Measurements from ENCODE around the gene E2F2. TPM values are rescaled to one million over a fixed set of nuclear protein-coding genes. Genes with fewer than 3 reads are reported as not detected.
A peak's percentile ranks its signal among the peaks of the same experiment; 100 is the strongest.
"Not testable (repeated sequence)": the region's sequence is repeated elsewhere in the genome, so short reads cannot be mapped to it uniquely, and the experiment has no call there.

E2F2 gene
- total RNA-seq, 4 donors from 2014 or later = 0.40 TPM; not detected in 3

DNA sequence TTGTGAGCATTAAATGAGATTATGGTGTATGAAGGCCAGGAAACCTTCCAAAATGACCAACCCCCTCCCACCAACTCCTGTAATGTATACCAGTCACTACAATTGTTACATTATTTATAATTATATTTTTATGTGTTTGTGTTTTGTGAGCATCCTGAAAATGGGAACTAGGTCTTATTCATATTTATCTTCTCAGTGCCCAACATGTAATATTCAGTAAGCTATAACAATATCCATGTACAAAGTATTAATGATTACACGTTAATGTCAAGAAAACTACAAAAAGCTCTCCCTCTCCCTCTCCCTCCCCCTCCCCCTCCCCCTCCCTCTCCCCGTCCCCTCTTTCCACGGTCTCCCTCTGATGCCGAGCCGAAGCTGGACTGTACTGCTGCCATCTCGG, 28.1 kb downstream of the E2F2 start:
- no peak for TF ChIP-seq POLR2A (IDR thresholded peaks at IDR 0.05)
- TF ChIP-seq, protein P1, sequence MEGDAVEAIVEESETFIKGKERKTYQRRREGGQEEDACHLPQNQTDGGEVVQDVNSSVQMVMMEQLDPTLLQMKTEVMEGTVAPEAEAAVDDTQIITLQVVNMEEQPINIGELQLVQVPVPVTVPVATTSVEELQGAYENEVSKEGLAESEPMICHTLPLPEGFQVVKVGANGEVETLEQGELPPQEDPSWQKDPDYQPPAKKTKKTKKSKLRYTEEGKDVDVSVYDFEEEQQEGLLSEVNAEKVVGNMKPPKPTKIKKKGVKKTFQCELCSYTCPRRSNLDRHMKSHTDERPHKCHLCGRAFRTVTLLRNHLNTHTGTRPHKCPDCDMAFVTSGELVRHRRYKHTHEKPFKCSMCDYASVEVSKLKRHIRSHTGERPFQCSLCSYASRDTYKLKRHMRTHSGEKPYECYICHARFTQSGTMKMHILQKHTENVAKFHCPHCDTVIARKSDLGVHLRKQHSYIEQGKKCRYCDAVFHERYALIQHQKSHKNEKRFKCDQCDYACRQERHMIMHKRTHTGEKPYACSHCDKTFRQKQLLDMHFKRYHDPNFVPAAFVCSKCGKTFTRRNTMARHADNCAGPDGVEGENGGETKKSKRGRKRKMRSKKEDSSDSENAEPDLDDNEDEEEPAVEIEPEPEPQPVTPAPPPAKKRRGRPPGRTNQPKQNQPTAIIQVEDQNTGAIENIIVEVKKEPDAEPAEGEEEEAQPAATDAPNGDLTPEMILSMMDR (IDR thresholded peaks at IDR 0.05 in 4 of 5, conservative IDR thresholded peaks at IDR 0.05 in 1 of 5) = no peak
- ATAC-seq = no peak
- H3K4me3 ChIP-seq = no peak overlapping the region
- no peaks in the 10 kb centered on the region for H3K36me3 ChIP-seq
- in situ Hi-C loops (cut with MboI; ENCODE audit: low sequenced_read_pairs in 4 of 4) (no loop called here), intact Hi-C loops (cut with DNase I; ENCODE audit: low total_unique reads) (no loop called here)
- no peak overlapping the region for H3K27ac ChIP-seq
- no peaks in the 10 kb centered on the region for H3K4me1 ChIP-seq
- H3K9me3 ChIP-seq = no peaks in the 10 kb centered on the region
- no peaks in the 10 kb centered on the region for H3K27me3 ChIP-seq
- DNase-seq = no peak

DNA sequence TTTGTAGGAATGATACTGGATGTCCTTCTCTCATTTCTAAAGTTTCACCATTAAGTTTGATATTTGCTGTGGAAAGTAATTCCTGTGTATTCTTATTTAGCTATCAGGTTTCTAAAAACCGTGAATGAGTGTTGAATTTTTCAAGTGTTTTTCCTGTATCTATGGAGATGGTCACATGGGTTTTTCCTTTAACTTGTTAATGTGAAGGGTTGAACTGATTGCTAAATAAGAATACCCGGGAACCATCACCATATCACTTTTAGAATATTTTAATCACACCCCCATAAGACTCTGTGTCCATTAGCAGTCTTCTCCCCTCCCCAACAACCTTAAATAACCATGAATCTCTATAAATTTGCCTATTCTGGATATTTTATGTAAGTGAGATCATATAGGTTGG, 30.6 kb downstream of the E2F2 start:
- in situ Hi-C loops (cut with MboI; ENCODE audit: low sequenced_read_pairs in 4 of 4) (no loop called here), intact Hi-C loops (cut with DNase I; ENCODE audit: low total_unique reads) (no loop called here)
- Histone ChIP-seq H3K36me3 (no peaks in the 10 kb centered on the region), H3K4me3 (no peak overlapping the region), H3K9me3 (no peaks in the 10 kb centered on the region), H3K4me1 (no peaks in the 10 kb centered on the region), H3K27me3 (no peaks in the 10 kb centered on the region), H3K27ac (no peak overlapping the region)
- ATAC-seq (no peak), DNase-seq (no peak)
- no peak for TF ChIP-seq POLR2A (IDR thresholded peaks at IDR 0.05)
- TF ChIP-seq, protein P1 (IDR thresholded peaks at IDR 0.05 in 4 of 5, conservative IDR thresholded peaks at IDR 0.05 in 1 of 5) = no peak

DNA sequence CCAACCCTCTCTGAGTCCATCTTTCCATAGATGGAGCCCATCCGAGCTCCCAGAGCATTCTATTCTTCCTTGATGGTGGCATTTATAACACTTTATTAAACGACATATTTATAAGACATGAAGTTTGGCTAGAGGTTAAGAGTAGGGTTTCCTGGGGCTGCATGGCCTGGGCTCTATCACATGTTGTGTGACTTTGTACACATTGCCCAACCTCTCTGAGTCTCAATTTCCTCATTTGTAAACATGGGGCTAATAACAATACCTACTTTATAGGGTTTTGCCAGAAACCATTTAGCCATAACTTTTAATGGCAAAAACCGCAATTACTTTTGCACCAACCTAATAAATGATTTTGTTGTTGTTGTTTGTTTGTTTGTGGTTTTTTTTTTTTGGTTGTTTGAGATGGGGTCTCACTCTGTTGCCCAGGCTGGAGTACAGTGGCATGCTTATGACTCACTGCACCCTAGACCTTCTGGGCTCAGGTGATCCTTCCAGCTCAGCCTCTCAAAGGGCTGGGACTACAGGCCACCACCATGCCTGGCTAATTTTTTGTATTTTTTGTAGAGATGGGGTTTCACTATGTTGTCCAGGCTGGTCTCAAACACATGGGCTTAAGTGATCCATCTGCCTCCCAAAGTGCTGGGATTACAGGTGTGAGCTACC, 33.1 kb downstream of the E2F2 start:
- in situ Hi-C loops (cut with MboI; ENCODE audit: low sequenced_read_pairs in 4 of 4) (loop anchor here in 3 of 4 donors (5.0 kb wide), 2 partner anchors 39 to 44 kb away; no protein-coding TSS in a partner anchor), intact Hi-C loops (cut with DNase I; ENCODE audit: low total_unique reads) (loop anchor here (1.0 kb wide), 2 partner anchors 42 to 139 kb away; no protein-coding TSS in a partner anchor)
- H3K4me3 ChIP-seq = no peak overlapping the region

DNA sequence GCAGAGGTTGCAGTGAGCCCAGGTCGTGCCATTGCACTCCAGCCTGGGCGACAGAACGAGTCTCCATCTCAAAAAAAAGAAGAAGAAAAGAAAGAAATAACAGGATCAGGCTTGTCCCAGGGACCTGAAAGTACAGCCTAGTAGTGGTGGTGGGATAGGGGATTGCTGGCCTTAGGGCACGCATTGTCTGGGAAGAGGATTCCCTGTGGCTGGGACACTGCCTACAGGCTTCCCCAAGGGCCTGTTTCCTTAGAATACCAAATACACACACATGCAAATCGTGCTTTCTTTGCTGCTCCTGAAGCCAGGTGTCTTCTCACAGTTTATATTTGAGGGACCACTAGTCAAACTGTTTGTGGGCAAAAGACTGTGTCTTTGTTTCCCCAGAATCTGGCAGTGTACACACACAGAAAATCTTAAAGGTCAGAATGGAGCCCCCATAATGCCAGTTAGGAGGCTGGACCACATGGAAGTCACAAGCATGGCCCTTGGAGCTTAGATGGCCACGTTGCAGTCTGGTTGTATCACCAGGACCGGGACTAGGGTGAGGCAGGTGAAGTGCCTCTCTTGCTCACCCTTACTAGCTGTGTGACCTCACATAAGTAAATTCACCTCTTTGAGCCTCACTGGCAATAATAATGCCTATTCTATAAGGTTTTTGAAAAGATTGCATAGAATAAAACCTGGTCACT, 34.4 kb downstream of the E2F2 start:
- no peaks in the 10 kb centered on the region for H3K27me3 ChIP-seq
- H3K4me3 ChIP-seq = no peak overlapping the region
- in situ Hi-C loops (cut with MboI; ENCODE audit: low sequenced_read_pairs in 4 of 4) (loop anchor here in 3 of 4 donors (5.0 kb wide), 2 partner anchors 41 to 46 kb away; no protein-coding TSS in a partner anchor), intact Hi-C loops (cut with DNase I; ENCODE audit: low total_unique reads) (loop anchor here (1.0 kb wide), 2 partner anchors 44 to 141 kb away; no protein-coding TSS in a partner anchor)
- H3K4me1 ChIP-seq = peaks cover 0 to 3% of the 10 kb centered on the region in 2 donors
- H3K9me3 ChIP-seq = no peaks in the 10 kb centered on the region
- TF ChIP-seq, protein P1 (IDR thresholded peaks at IDR 0.05 in 4 of 5, conservative IDR thresholded peaks at IDR 0.05 in 1 of 5) = no peak
- no peak for TF ChIP-seq POLR2A (IDR thresholded peaks at IDR 0.05)
- H3K36me3 ChIP-seq = no peaks in the 10 kb centered on the region
- DNase-seq (no peak), ATAC-seq (peak; percentile 13 to 17)
- no peak overlapping the region for H3K27ac ChIP-seq

More for the DNA sequence above, 33.1 kb downstream of the E2F2 start:
- ATAC-seq = no peak
- no peaks in the 10 kb centered on the region for H3K27me3 ChIP-seq
- no peaks in the 10 kb centered on the region for H3K9me3 ChIP-seq
- DNase-seq = no peak
- no peaks in the 10 kb centered on the region for H3K4me1 ChIP-seq
- H3K36me3 ChIP-seq = no peaks in the 10 kb centered on the region
- TF ChIP-seq POLR2A (IDR thresholded peaks at IDR 0.05) = no peak
- H3K27ac ChIP-seq = no peak overlapping the region

DNA sequence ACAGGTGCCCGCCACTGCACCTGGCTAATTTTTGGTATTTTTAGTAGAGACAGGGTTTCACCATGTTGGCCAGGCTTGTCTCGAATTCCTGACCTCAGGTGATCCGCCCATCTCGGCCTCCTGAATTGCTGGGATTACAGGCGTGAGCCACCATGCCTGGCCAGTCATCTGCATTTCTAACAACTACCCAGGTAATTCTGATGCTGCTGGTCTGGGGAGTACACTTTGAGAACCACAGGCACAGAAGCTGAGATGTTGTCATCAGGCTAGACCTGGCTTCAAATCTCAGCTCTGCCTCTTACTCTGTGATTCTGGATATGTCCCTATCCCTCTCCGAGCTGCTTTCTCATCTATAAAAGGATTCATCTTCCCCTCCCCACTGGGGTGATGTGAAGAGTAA, 36.2 kb downstream of the E2F2 start:
- in situ Hi-C loops (cut with MboI; ENCODE audit: low sequenced_read_pairs in 4 of 4) = loop anchor here (5.0 kb wide), 2 partner anchors 42 to 47 kb away; no protein-coding TSS in a partner anchor
- ATAC-seq = not testable (repeated sequence)

DNA sequence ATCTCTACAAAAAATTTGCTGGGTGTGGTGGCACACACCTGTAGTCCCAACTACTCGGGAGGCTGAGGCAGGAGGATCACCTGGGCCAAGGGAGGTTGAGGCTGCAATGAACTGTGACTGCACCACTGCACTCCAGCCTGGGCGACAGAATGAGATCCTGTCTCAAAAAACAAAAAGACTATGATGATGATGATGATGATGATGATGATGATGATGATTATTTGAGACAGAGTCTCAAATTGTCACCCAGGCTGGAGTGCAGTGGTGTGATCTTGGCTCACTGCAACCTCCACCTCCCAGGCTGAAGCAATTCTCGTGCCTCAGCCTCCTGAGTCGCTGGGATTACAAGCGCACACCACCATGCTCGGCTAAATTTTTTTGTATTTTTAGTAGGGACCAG, 38.3 kb downstream of the E2F2 start:
- H3K4me3 ChIP-seq; H3K36me3 ChIP-seq; H3K27me3 ChIP-seq; DNase-seq; H3K4me1 ChIP-seq; ATAC-seq; H3K27ac ChIP-seq; H3K9me3 ChIP-seq; intact Hi-C loops (cut with DNase I; ENCODE audit: low total_unique reads): not testable (repeated sequence)
- in situ Hi-C loops (cut with MboI; ENCODE audit: low sequenced_read_pairs in 4 of 4) = loop anchor here in 1 of 4 donors (5.0 kb wide), 1 partner anchor 45 kb away; no protein-coding TSS in a partner anchor

More for the DNA sequence above, 36.2 kb downstream of the E2F2 start:
- H3K27ac ChIP-seq; intact Hi-C loops (cut with DNase I; ENCODE audit: low total_unique reads); H3K9me3 ChIP-seq; DNase-seq; H3K4me1 ChIP-seq; H3K4me3 ChIP-seq; H3K36me3 ChIP-seq; H3K27me3 ChIP-seq: not testable (repeated sequence)

All from gastrocnemius medialis (tissue), 4 donors.